ENCODE data around the gene ALDH1A3. TPM values are rescaled to one million over a fixed set of nuclear protein-coding genes. Genes with fewer than 3 reads are reported as not detected.

Gene ALDH1A3
- total RNA-seq, 1 experiment from 2014 or later, result 248 TPM

DNA sequence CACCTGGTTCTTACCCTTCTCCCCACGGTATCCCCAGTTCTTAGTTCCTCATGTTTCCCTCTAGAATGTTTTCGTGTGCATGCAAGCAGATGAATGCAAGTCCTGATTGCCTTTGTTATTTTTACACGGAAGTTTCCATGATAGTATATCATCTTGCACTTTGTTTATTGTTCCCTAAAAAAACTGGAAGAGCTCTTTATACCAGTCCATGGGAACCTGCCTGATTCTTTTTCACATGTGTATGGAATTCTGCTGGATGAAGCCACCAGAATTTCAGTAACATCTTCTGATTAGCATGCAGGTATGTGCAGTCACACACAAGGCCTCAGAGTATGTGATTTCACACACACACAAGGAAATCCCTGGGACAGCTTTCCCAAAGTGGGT lies 23.5 kb downstream of the ALDH1A3 start:
- BruUV-seq (replicated peaks), result no TSS peak
- ChIA-PET RAD21 (ENCODE audit: low non-redundant PET in 1 of 2, low total read pairs in 2 of 2, uncharacterized antibody in 2 of 2, unreplicated experiment in 2 of 2) (no interaction called here), CTCF (interaction anchor here (1.1 kb wide), 1 partner anchor 15 kb away, joined by 3 read pairs; no protein-coding TSS in a partner anchor), POLR2A (no interaction called here)
- Histone ChIP-seq H3K9me2 (ENCODE audit: insufficient read depth) (no peaks in the 10 kb centered on the region), H2AFZ (ENCODE audit: low read depth, low read length, poor library complexity, severe bottlenecking) (no peak overlapping the region), H3K79me2 (ENCODE audit: insufficient read depth, low read length) (peaks cover 66% of the 10 kb centered on the region; the same call in 1 of the 2 replicates), H3K4me1 (ENCODE audit: control insufficient read depth in 1 of 2, insufficient read depth in 2 of 2, low read length in 2 of 2) (no peaks in the 10 kb centered on the region), H4K20me1 (ENCODE audit: insufficient read depth) (peaks cover 17% of the 10 kb centered on the region; the same call in 1 of the 2 replicates), H3K4me2 (ENCODE audit: low read length) (no peak overlapping the region), H3K9ac (ENCODE audit: low read length) (no peak overlapping the region), H3K27ac (ENCODE audit: low read depth, low read length) (no peak overlapping the region), H3K27me3 (ENCODE audit: insufficient read depth, low read length) (no peaks in the 10 kb centered on the region), H3K9me3 (ENCODE audit: control insufficient read depth in 1 of 2, insufficient read depth in 1 of 2, low read depth in 1 of 2, low read length in 2 of 2) (no peaks in the 10 kb centered on the region), H3K4me3 (replicated peaks in 1 of 2; ENCODE audit: low read depth in 1 of 2, low read length in 2 of 2) (no peak overlapping the region), H3K36me3 (ENCODE audit: control insufficient read depth in 1 of 2, insufficient read depth in 2 of 2, low read length in 2 of 2) (peaks cover 40 to 98% of the 10 kb centered on the region in 2 experiments)
- DNase-seq (ENCODE audit: low read depth, low spot score) (no peak), ATAC-seq (no peak)
- intact Hi-C loops (cut with micrococcal nuclease), result no loop called here
- TF ChIP-seq ZNF274 (IDR thresholded peaks at IDR 0.05; ENCODE audit: low read depth, low read length), result no peak
- TF ChIP-seq, protein P1, sequence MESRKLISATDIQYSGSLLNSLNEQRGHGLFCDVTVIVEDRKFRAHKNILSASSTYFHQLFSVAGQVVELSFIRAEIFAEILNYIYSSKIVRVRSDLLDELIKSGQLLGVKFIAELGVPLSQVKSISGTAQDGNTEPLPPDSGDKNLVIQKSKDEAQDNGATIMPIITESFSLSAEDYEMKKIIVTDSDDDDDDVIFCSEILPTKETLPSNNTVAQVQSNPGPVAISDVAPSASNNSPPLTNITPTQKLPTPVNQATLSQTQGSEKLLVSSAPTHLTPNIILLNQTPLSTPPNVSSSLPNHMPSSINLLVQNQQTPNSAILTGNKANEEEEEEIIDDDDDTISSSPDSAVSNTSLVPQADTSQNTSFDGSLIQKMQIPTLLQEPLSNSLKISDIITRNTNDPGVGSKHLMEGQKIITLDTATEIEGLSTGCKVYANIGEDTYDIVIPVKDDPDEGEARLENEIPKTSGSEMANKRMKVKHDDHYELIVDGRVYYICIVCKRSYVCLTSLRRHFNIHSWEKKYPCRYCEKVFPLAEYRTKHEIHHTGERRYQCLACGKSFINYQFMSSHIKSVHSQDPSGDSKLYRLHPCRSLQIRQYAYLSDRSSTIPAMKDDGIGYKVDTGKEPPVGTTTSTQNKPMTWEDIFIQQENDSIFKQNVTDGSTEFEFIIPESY (IDR thresholded peaks at IDR 0.05; ENCODE audit: extremely low read depth, insufficient replicate concordance, low read length), result no peak
- TF ChIP-seq, protein P2, sequence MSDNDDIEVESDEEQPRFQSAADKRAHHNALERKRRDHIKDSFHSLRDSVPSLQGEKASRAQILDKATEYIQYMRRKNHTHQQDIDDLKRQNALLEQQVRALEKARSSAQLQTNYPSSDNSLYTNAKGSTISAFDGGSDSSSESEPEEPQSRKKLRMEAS (IDR thresholded peaks at IDR 0.05), result no peak
- no peak for TF ChIP-seq ZFX (IDR thresholded peaks at IDR 0.05)
- TF ChIP-seq TCF7L2 (IDR thresholded peaks at IDR 0.05; ENCODE audit: borderline replicate concordance, extremely low read depth, insufficient read depth, insufficient read length), result no peak
- TF ChIP-seq, protein P3, sequence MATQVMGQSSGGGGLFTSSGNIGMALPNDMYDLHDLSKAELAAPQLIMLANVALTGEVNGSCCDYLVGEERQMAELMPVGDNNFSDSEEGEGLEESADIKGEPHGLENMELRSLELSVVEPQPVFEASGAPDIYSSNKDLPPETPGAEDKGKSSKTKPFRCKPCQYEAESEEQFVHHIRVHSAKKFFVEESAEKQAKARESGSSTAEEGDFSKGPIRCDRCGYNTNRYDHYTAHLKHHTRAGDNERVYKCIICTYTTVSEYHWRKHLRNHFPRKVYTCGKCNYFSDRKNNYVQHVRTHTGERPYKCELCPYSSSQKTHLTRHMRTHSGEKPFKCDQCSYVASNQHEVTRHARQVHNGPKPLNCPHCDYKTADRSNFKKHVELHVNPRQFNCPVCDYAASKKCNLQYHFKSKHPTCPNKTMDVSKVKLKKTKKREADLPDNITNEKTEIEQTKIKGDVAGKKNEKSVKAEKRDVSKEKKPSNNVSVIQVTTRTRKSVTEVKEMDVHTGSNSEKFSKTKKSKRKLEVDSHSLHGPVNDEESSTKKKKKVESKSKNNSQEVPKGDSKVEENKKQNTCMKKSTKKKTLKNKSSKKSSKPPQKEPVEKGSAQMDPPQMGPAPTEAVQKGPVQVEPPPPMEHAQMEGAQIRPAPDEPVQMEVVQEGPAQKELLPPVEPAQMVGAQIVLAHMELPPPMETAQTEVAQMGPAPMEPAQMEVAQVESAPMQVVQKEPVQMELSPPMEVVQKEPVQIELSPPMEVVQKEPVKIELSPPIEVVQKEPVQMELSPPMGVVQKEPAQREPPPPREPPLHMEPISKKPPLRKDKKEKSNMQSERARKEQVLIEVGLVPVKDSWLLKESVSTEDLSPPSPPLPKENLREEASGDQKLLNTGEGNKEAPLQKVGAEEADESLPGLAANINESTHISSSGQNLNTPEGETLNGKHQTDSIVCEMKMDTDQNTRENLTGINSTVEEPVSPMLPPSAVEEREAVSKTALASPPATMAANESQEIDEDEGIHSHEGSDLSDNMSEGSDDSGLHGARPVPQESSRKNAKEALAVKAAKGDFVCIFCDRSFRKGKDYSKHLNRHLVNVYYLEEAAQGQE (IDR thresholded peaks at IDR 0.05; ENCODE audit: low read depth), result no peak
- no peak for TF ChIP-seq EZH2 (IDR thresholded peaks at IDR 0.05)
- no peak for TF ChIP-seq ELF1 (IDR thresholded peaks at IDR 0.05; ENCODE audit: borderline replicate concordance, low read depth)
- no peak for TF ChIP-seq CEBPB (IDR thresholded peaks at IDR 0.05; ENCODE audit: low read depth)
- no peak for TF ChIP-seq YY1 (IDR thresholded peaks at IDR 0.05; ENCODE audit: extremely low read depth, insufficient replicate concordance, low read depth, low read length)
- TF ChIP-seq RAD21 (IDR thresholded peaks at IDR 0.05; ENCODE audit: low read depth), result no peak
- no peak for TF ChIP-seq SIN3A (IDR thresholded peaks at IDR 0.05; ENCODE audit: low read depth)
- TF ChIP-seq JUND (IDR thresholded peaks at IDR 0.05), result no peak
- TF ChIP-seq SP1 (IDR thresholded peaks at IDR 0.05; ENCODE audit: low read depth), result no peak
- TF ChIP-seq POLR2A (IDR thresholded peaks at IDR 0.05; ENCODE audit: borderline replicate concordance, extremely low read depth, insufficient read depth, insufficient read length), result no peak

All from HCT116 (cell line).